CD8-positive, alpha-beta memory T cell (primary cell): ENCODE measurements around the gene HAL. TPM values are rescaled to one million over a fixed set of nuclear protein-coding genes. Genes with fewer than 3 reads are reported as not detected.

Source experiments
- CTCF ChIA-PET: fragments of 350-600 bp; sonication (Branson Sonifier 250); formaldehyde crosslinking; loops from one replicate; lab custom pipeline; 2021; ENCODE audit warnings: antibody characterized with exemption; lab: Charles Lee
- POLR2A ChIA-PET: fragments of 350-600 bp; sonication (Branson Sonifier 250); formaldehyde crosslinking; loops from one replicate; lab custom pipeline; 2021; ENCODE audit warnings: antibody characterized with exemption; lab: Charles Lee
- DNase-seq, 5 donors: peaks; one replicate each; pipeline versions ENCODE4 v3.0.0 to v3.0.0-alpha.2; 2020 to 2022; ENCODE audit warnings: mixed read lengths in 1 of 5
- H3K27ac ChIP-seq: one replicate; pipeline ENCODE4 v1.7.0; 2013; ENCODE audit warnings: low read depth, mild to moderate bottlenecking, low read length, moderate library complexity
- H3K27me3 ChIP-seq: 2 replicates; pipeline ENCODE4 v1.7.0; 2013; ENCODE audit warnings: low read length, mild to moderate bottlenecking; ENCODE audit not compliant: insufficient read depth, poor library complexity, severe bottlenecking
- H3K36me3 ChIP-seq: 2 replicates; pipeline ENCODE4 v1.7.0; 2013; ENCODE audit warnings: mild to moderate bottlenecking, low read length, moderate library complexity; ENCODE audit not compliant: insufficient read depth
- H3K4me1 ChIP-seq: 2 replicates; pipeline ENCODE4 v1.7.0; 2013; ENCODE audit warnings: mild to moderate bottlenecking, low read length, moderate library complexity; ENCODE audit not compliant: insufficient read depth
- H3K4me3 ChIP-seq: 2 replicates; pipeline ENCODE4 v1.7.0; 2013; ENCODE audit warnings: mild to moderate bottlenecking, low read length
- H3K9me3 ChIP-seq: 2 replicates; pipeline ENCODE4 v1.7.0; 2013; ENCODE audit warnings: mild to moderate bottlenecking, low read length
- H3K27ac Mint-ChIP-seq, 8 donors: one replicate each; pipeline ENCODE4 v1.8.0; 2020 to 2021; ENCODE audit warnings: mixed read lengths in 8 of 8, mild to moderate bottlenecking in 6 of 8, inconsistent platforms in 3 of 8, moderate library complexity in 3 of 8
- H3K27me3 Mint-ChIP-seq, 2 donors: one replicate each; pipeline ENCODE4 v1.8.0; 2020 to 2021; ENCODE audit warnings: mixed read lengths in 2 of 2, mild to moderate bottlenecking in 1 of 2, moderate library complexity in 1 of 2
- H3K36me3 Mint-ChIP-seq, 3 donors: one replicate each; pipeline ENCODE4 v1.8.0; 2020 to 2021; ENCODE audit warnings: mixed read lengths in 3 of 3, inconsistent platforms in 1 of 3, mild to moderate bottlenecking in 1 of 3
- H3K4me1 Mint-ChIP-seq, 3 donors: one replicate each; pipeline ENCODE4 v1.8.0; 2020 to 2021; ENCODE audit warnings: mixed read lengths in 3 of 3, inconsistent platforms in 1 of 3, mild to moderate bottlenecking in 1 of 3
- H3K4me3 Mint-ChIP-seq, 7 donors: one replicate each; pipeline ENCODE4 v1.8.0; 2020 to 2021; ENCODE audit warnings: mixed read lengths in 7 of 7, mild to moderate bottlenecking in 6 of 7, moderate library complexity in 4 of 7, inconsistent platforms in 2 of 7
- H3K9me3 Mint-ChIP-seq, 5 donors: one replicate each; pipeline ENCODE4 v1.8.0; 2020 to 2022; ENCODE audit warnings: mixed read lengths in 5 of 5, mild to moderate bottlenecking in 3 of 5, moderate library complexity in 2 of 5, inconsistent platforms in 1 of 5
- polyA plus RNA-seq: library from polyadenylated mRNA; unstranded; fragments of 300-500 nt; fragmentation: Illumina TruSeq; gene quantifications from one replicate; pipeline ENCODE4 v1.2.3, GENCODE V29; 2021
- total RNA-seq, 2 experiments: library from RNA; stranded (reverse); gene quantifications; one replicate each; pipeline ENCODE4 v1.2.3, GENCODE V29; 2021

HAL gene
- total and polyA plus RNA-seq, 3 experiments from 2014 or later, result 0.09 to 0.40 TPM; not detected in 1

DNA sequence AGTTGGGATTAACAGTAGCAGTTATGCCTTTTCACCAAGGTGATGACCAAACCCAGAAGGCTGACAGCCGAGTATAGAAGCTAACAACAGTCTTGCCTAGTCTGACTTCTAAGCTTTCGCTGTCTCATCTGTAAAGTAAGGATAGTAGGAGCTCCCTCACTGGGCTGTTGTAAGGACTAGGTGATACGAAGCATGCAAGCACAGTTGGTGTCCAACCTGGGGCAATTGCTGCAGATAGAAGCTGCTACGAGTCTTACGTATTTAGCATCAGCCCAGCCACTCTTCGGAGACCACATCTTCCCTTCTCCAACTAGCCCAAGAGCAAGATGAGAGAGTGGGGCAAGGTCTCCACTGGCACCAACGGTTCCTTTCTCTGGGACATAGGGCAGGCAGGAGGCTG is 6.0 kb downstream of the HAL start:
- POLR2A ChIA-PET, result interaction anchor here (1.0 kb wide), 1 partner anchor 48 kb away, joined by 4 read pairs; the partner anchor contains the start of gene CCDC38
- no peak overlapping the region for H3K27ac Mint-ChIP-seq

DNA sequence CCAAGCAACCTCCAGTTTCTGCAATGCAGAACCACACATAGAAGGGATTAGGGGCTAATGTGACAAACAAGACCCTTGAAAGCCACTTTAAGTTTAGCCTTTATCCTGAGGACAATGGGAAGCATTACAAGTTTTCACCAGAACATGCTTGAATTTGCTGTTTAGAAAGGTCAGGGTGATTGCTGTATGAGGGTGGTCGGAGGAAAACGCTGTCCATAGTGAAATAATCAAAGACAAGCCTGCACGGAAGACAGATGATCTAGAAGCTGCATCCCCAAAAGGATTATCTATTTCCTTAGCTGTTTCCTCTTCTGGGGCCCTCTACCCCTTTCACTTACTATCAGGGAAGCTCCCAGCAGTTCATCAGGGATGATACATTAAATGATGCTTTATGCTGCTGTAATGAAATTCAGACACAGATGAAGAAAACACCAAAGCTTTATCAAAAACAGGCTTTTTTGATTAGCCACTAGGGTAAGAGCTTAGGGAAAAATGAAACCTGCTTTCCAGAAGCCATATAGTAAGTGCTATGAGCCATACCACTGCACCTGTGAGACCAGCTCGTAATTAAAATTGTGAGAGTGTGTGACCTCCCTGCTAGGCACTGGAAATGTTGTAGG is 6.5 kb downstream of the HAL start:
- ChIA-PET POLR2A (interaction anchor here (1.0 kb wide), 1 partner anchor 47 kb away, joined by 4 read pairs; the partner anchor contains the start of gene CCDC38), CTCF (interaction anchor here (1.0 to 3.6 kb wide), 2 partner anchors 9 to 11 kb away, joined by 4 to 19 read pairs; no protein-coding TSS in a partner anchor)
- H3K36me3 ChIP-seq, result no peaks in the 10 kb centered on the region
- no peaks in the 10 kb centered on the region for H3K9me3 Mint-ChIP-seq
- DNase-seq, result no peak
- no peaks in the 10 kb centered on the region for H3K4me1 Mint-ChIP-seq
- H3K27me3 ChIP-seq, result no peaks in the 10 kb centered on the region
- H3K36me3 Mint-ChIP-seq, result no peaks in the 10 kb centered on the region
- no peak overlapping the region for H3K4me3 Mint-ChIP-seq
- no peak overlapping the region for H3K4me3 ChIP-seq
- H3K27ac Mint-ChIP-seq, result no peak overlapping the region
- H3K27me3 Mint-ChIP-seq, result no peaks in the 10 kb centered on the region
- no peak overlapping the region for H3K27ac ChIP-seq
- no peaks in the 10 kb centered on the region for H3K4me1 ChIP-seq
- no peaks in the 10 kb centered on the region for H3K9me3 ChIP-seq

More for the DNA sequence above, 6.0 kb downstream of the HAL start:
- Mint-ChIP-seq H3K4me1 (no peaks in the 10 kb centered on the region), H3K36me3 (peaks cover 0 to 2% (median 1%) of the 10 kb centered on the region in 3 donors), H3K27me3 (no peaks in the 10 kb centered on the region), H3K4me3 (no peak overlapping the region), H3K9me3 (no peaks in the 10 kb centered on the region)
- no peak for DNase-seq
- H3K4me3 ChIP-seq, result no peak overlapping the region
- H3K9me3 ChIP-seq, result no peaks in the 10 kb centered on the region
- CTCF ChIA-PET, result interaction anchor here (1.0 to 3.6 kb wide), 2 partner anchors 8 to 10 kb away, joined by 4 to 19 read pairs; no protein-coding TSS in a partner anchor
- H3K4me1 ChIP-seq, result no peaks in the 10 kb centered on the region
- no peak overlapping the region for H3K27ac ChIP-seq
- no peaks in the 10 kb centered on the region for H3K27me3 ChIP-seq
- no peaks in the 10 kb centered on the region for H3K36me3 ChIP-seq

DNA sequence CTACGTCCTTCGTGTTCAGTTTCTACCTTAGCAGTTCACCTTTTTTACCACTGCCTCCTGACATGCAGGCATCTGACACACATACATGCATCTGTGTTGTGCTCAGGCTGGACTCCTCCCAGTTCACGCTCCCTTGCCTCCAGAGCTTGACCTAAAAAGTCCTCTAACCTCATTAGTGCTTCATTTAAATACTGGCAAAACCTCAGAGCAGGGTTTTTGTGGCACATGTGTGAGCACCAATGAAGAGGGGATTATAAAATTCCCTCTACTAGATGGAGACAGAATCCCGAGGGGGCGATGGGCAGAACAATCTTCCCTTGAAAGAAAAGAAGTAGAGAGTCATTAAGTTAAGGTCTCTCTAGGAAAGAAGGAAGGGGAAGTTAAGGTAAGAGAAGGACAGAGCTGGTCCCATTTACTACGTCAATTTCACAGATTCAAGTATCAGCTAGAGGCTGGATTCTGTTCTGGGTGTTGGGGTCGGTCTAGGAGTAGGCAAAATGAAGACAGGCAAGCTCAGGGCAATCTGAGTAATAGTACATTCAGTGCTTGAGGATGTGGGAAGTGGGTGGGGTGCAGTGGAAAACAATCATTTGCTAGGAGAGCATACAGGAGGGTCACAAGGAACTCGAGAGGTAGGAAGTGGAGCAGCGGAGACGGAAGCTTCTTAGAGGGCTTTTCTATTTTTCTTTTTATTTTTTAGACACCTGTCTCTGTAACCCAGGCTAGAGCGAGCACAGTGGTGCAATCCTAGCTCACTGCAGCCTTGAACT is 7.5 kb downstream of the HAL start:
- no peaks in the 10 kb centered on the region for H3K36me3 ChIP-seq
- H3K4me3 ChIP-seq, result no peak overlapping the region
- H3K27ac ChIP-seq, result no peak overlapping the region
- ChIA-PET POLR2A (no interaction called here), CTCF (interaction anchor here (3.6 kb wide), 1 partner anchor 10 kb away, joined by 19 read pairs; no protein-coding TSS in a partner anchor)
- no peaks in the 10 kb centered on the region for H3K4me1 ChIP-seq
- Mint-ChIP-seq H3K27ac (no peak overlapping the region), H3K9me3 (no peaks in the 10 kb centered on the region), H3K4me3 (no peak overlapping the region), H3K4me1 (no peaks in the 10 kb centered on the region), H3K27me3 (no peaks in the 10 kb centered on the region), H3K36me3 (no peaks in the 10 kb centered on the region)
- H3K27me3 ChIP-seq, result no peaks in the 10 kb centered on the region
- DNase-seq, result no peak
- no peaks in the 10 kb centered on the region for H3K9me3 ChIP-seq

DNA sequence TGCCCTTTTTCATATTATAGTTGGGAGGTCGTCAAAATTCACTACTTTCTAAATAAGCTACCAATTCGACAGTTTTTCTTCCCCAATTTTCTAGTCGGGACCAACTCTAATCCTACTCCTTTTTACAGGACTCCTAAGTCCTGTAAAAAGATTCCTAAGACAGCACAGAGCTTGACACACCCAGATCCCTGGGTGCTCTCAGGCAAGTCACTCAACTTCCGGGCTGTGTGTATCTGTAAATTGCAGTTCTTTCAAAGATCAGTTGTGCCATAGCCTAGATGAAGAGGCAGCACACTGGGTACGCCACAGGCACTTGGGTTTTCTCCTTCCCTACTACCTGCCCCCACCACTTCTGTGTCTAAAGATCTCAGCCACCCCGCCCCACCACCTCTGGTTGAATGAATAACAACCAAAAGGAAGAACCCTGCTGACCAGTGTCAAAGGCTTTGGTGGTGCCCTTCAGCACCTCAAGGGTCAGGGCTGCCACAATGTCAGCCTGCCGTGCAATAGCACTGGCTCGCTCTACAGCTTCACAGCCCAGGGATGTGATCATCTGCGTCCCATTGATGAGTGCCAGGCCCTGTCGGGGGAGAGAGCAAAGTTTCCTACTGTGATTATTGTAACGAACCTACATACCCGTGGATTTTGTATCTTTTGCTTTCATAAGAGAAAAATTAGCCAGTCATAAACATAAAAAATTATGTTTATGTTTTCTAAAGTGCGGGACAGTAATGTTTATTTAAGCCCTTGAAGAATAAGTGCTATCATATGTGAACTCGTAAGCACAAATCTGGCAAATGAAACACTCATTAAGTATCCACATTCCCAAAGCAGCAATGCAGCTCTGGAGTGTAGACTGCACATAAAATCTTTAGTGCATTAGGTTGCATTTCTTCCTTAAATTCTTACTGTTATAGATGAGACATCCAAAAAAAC is 9.2 kb downstream of the HAL start:
- Histone ChIP-seq H3K4me3 (no peak overlapping the region), H3K27me3 (no peaks in the 10 kb centered on the region), H3K4me1 (no peaks in the 10 kb centered on the region), H3K9me3 (no peaks in the 10 kb centered on the region), H3K36me3 (no peaks in the 10 kb centered on the region), H3K27ac (no peak overlapping the region)
- Mint-ChIP-seq H3K27me3 (no peaks in the 10 kb centered on the region), H3K36me3 (no peaks in the 10 kb centered on the region), H3K4me1 (no peaks in the 10 kb centered on the region), H3K9me3 (no peaks in the 10 kb centered on the region), H3K4me3 (no peak overlapping the region), H3K27ac (no peak overlapping the region)
- no peak for DNase-seq
- ChIA-PET POLR2A (no interaction called here), CTCF (interaction anchor here (1.5 to 3.6 kb wide), 2 partner anchors 12 to 21 kb away, joined by 3 to 19 read pairs; no protein-coding TSS in a partner anchor)

DNA sequence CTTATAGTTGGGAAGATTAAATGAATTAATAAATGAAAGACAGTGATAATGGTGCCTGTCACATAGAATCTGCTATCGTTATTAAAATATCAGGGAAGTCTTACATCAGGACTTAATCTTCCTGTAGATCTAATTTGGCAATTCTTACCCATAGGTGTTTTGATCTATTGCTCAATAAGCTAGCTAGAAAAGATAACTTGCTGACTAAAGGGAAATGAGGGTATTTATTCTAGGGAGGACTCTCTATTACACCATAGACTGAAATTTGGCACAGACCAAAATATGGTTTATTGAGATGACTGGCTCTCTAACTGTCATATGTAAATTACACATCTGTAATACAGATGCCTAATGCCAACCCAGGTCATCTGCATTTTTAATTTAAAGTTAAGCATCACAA is 11.5 kb downstream of the HAL start:
- Histone ChIP-seq H3K27me3 (no peaks in the 10 kb centered on the region), H3K4me3 (no peak overlapping the region), H3K27ac (no peak overlapping the region), H3K36me3 (no peaks in the 10 kb centered on the region), H3K4me1 (no peaks in the 10 kb centered on the region), H3K9me3 (no peaks in the 10 kb centered on the region)
- Mint-ChIP-seq H3K36me3 (no peaks in the 10 kb centered on the region), H3K9me3 (no peaks in the 10 kb centered on the region), H3K4me3 (no peak overlapping the region), H3K27ac (no peak overlapping the region), H3K4me1 (no peaks in the 10 kb centered on the region), H3K27me3 (no peaks in the 10 kb centered on the region)
- ChIA-PET CTCF (interaction anchor here (1.6 kb wide), 1 partner anchor 14 kb away, joined by 7 read pairs; no protein-coding TSS in a partner anchor), POLR2A (no interaction called here)
- DNase-seq, result no peak

DNA sequence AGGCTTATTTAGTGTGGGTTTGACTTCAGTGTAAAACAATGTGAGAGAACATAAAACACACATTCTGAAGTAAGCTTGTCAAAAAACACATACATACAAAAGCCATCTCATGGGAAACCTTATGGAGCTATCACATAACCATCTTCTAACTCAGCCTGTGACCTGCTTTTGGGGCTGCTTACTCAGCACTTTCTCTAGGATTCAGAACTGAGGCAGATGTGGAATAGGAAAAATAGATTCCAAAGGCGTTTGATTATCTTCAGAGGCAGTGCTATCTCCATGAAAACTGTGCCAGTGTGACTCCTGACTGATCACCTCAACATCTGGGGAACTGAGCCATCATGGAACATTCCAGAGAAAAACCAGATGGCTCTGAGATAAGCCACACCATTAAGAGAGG is 13.5 kb downstream of the HAL start:
- Mint-ChIP-seq H3K4me1 (no peaks in the 10 kb centered on the region), H3K27ac (no peak overlapping the region), H3K4me3 (no peak overlapping the region), H3K9me3 (no peaks in the 10 kb centered on the region), H3K27me3 (no peaks in the 10 kb centered on the region), H3K36me3 (no peaks in the 10 kb centered on the region)
- Histone ChIP-seq H3K36me3 (no peaks in the 10 kb centered on the region), H3K27me3 (no peaks in the 10 kb centered on the region), H3K9me3 (no peaks in the 10 kb centered on the region), H3K4me3 (no peak overlapping the region), H3K4me1 (no peaks in the 10 kb centered on the region), H3K27ac (no peak overlapping the region)
- DNase-seq, result no peak
- POLR2A ChIA-PET, result no interaction called here
- CTCF ChIA-PET, result no interaction called here

DNA sequence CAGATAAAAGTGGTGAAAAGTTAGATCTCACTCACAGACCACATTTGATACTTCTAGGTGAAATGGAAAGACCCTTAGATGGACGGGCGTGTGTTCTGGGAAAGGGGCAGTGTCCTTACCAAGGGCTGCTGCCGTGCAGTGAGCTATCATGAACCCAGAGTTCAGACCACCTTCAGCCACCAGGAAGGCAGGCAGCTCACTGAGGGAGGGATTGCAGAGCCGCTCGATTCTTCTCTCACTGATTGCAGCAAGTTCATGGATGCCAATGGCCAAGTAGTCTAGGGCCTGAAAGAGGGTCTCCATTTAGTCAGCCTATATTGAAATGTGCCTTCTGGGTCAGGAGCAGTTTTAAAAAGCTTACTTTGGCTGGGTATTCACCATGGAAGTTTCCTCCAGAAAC is 15.7 kb downstream of the HAL start:
- H3K4me1 Mint-ChIP-seq, result no peaks in the 10 kb centered on the region
- no peaks in the 10 kb centered on the region for H3K4me1 ChIP-seq
- H3K27ac Mint-ChIP-seq, result no peak overlapping the region
- H3K4me3 ChIP-seq, result no peak overlapping the region
- ChIA-PET CTCF (no interaction called here), POLR2A (no interaction called here)
- no peak for DNase-seq
- H3K27me3 Mint-ChIP-seq, result no peaks in the 10 kb centered on the region
- no peak overlapping the region for H3K27ac ChIP-seq
- H3K4me3 Mint-ChIP-seq, result no peak overlapping the region
- no peaks in the 10 kb centered on the region for H3K9me3 ChIP-seq
- H3K27me3 ChIP-seq, result no peaks in the 10 kb centered on the region
- no peaks in the 10 kb centered on the region for H3K9me3 Mint-ChIP-seq
- H3K36me3 Mint-ChIP-seq, result no peaks in the 10 kb centered on the region
- no peaks in the 10 kb centered on the region for H3K36me3 ChIP-seq
